MM.1S (cell line): ENCODE data around the gene SSX7.
"Not testable (repeated sequence)": the region's sequence is repeated elsewhere in the genome, so short reads cannot be mapped to it uniquely, and the experiment has no call there.

Experiments used
- CTCF ChIP-seq: fragments of 300-600 bp; sonication (generic); IDR thresholded peaks from 2 replicates; pipeline ENCODE4 v1.5.1; 2016; ENCODE audit warnings: antibody characterized with exemption, low read length, mixed read lengths
- EZH2 ChIP-seq: fragments of 300-600 bp; sonication (generic); optimal IDR thresholded peaks from 2 replicates; pipeline ENCODE3; 2017; ENCODE audit warnings: low read depth, mild to moderate bottlenecking, antibody characterized with exemption, low read length, mixed read lengths
- EZH2phosphoT487 ChIP-seq: fragments of 300-600 bp; sonication (generic); IDR thresholded peaks from 2 replicates; pipeline ENCODE4 v1.6.1; 2018; ENCODE audit warnings: antibody characterized with exemption, low read length

GRCh38 chrX:52648956-52649355, 5.7 kb downstream of the SSX7 start:
- TF ChIP-seq CTCF, EZH2, EZH2phosphoT487: not testable (repeated sequence)
